GM10248 (cell line): Measurements from ENCODE around the gene SRGAP3.

Experiments
- CTCF ChIA-PET: fragments of 300-600 bp; sonication (Branson Sonifier 250); formaldehyde crosslinking; extraction: SDS; loops from one replicate; lab custom pipeline; 2021; ENCODE audit warnings: antibody characterized with exemption; lab: Yijun Ruan, JAX
- POLR2A ChIA-PET: fragments of 350-650 bp; sonication (Branson Sonifier 250); formaldehyde crosslinking; extraction: SDS; loops from one replicate; lab custom pipeline; 2020; ENCODE audit warnings: antibody characterized with exemption; lab: Yijun Ruan, JAX
- DNase-seq: peaks from one replicate; pipeline ENCODE4 v3.0.0; 2012; ENCODE audit errors: extremely low spot score
- TF ChIP-seq, protein P1 (sequence below): IDR thresholded peaks from 2 replicates; pipeline ENCODE4 v1.5.1; 2012; ENCODE audit warnings: mild to moderate bottlenecking, low read depth; ENCODE audit errors: extremely low read depth, missing control alignments, control extremely low read depth

Gene SRGAP3

DNA sequence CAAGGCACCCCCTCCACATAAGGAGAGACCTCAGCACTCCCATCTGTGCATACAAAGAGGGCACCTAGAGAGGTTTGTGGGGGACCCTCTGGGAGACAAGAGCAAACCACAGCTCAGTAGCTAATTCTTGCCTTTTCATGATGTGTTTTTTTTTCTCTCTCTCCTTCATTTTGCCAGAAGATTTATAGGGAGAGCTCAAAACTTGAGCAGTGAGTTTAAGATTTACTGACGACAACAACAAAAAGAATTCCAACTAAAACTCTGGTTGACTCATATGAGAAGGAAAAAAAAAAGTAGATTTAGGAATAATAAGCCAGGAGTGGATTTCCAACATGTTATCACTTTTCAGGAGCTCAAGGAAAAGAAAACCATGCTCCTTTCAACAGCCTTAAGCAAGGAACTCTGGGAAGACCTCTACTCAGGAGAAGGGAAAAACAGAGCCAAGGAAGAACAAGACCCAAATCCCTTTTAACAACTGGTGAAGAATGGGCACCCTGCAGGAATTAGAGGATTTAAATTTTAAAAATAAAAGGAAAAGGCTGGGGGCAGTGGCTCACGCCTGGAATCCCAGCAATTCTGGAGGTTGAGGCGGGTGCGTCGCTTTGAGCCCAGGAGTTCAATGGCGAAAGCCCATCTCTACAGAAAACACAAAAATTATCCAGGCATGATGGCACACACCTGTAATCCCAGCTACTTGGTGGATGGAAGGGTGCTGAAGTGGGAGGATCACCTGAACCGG lies 228.0 kb downstream of the SRGAP3 start:
- CTCF ChIA-PET, result interaction anchor here (1.2 kb wide), 2 partner anchors 18 to 34 kb away, joined by 3 to 6 read pairs; no protein-coding TSS in a partner anchor
- TF ChIP-seq, protein P1, sequence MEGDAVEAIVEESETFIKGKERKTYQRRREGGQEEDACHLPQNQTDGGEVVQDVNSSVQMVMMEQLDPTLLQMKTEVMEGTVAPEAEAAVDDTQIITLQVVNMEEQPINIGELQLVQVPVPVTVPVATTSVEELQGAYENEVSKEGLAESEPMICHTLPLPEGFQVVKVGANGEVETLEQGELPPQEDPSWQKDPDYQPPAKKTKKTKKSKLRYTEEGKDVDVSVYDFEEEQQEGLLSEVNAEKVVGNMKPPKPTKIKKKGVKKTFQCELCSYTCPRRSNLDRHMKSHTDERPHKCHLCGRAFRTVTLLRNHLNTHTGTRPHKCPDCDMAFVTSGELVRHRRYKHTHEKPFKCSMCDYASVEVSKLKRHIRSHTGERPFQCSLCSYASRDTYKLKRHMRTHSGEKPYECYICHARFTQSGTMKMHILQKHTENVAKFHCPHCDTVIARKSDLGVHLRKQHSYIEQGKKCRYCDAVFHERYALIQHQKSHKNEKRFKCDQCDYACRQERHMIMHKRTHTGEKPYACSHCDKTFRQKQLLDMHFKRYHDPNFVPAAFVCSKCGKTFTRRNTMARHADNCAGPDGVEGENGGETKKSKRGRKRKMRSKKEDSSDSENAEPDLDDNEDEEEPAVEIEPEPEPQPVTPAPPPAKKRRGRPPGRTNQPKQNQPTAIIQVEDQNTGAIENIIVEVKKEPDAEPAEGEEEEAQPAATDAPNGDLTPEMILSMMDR, result no peak

DNA sequence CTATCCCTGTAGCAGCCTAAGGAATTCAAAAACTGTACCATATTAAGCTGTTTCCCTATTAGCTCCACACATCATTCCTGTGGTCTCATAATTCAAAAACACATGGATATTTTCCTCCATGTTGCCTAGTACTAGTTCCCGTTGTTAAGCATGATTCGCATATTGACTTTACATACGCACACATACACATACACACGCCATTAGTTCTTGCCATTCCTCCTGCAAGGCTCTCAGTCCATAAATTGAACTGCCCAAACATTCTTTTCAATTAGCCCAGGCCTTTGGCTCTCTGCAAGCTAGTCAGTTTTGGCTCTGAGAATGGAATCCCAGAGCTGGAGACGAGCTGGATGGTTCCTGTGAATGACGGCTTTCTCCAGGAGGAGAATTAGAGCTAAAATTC lies 229.0 kb downstream of the SRGAP3 start:
- TF ChIP-seq, protein P1, result no peak
- DNase-seq, result no peak
- ChIA-PET CTCF (interaction anchor here (1.2 kb wide), 1 partner anchor 32 kb away, joined by 6 read pairs; no protein-coding TSS in a partner anchor), POLR2A (no interaction called here)

More for the DNA sequence above, 228.0 kb downstream of the SRGAP3 start:
- POLR2A ChIA-PET, result interaction anchor here (0.6 kb wide), 1 partner anchor 245 kb away, joined by 3 read pairs; no protein-coding TSS in a partner anchor
- no peak for DNase-seq

DNA sequence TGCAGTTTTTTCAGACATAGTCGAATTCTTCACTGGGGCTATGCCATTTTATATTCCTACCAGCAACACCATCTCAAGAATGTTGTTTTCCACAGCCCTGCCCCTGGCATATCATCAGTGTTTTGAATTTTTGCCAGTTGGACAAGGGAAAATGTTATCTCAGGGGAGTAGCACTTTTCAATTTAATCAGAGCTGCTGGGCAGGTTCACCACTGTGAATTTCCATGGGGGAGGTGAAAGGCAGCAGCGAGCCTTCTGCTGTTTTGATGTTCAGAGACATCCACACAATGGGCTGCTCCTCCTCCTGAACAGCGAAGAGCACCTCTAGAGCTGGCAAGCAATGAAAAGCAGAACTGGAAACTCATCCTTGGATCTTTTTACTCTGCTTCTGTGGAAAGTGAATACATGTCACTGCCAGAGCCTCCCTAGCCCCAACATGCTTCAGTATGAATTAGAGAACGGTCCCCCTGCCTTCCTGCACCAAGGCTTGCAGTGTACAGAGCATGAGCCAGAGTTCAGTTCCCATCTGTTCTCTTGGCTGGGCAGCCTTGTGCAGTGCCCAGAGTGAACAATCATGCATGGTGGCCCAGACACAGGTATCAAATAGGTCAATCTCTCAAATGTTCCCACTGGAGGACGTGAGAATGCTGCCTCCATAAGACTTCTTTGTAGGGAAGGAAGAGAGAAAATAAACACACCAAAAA lies 230.0 kb downstream of the SRGAP3 start:
- CTCF ChIA-PET, result interaction anchor here (1.0 kb wide), 1 partner anchor 9 kb away, joined by 3 read pairs; no protein-coding TSS in a partner anchor
- POLR2A ChIA-PET, result no interaction called here
- TF ChIP-seq, protein P1, result no peak
- no peak for DNase-seq

DNA sequence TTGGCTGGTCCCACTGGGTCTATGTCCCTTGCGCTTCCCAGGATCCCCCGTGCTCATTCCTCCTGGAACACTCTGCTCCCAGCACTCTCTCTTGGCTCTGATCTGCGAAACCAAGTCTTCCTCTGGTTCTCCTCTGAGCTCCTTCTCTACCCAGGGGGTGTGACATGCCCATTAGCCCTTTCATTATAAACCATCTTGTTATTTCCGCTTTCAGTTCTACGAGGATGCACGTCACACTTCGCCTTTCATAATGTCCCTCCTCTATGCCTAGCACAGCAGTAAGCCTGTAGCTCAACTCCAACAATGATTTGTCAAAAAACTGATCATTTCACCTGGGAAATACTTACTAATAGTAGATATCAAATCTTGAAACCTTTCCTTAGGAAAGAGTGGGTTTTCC lies 234.2 kb downstream of the SRGAP3 start:
- TF ChIP-seq, protein P1, result no peak
- POLR2A ChIA-PET, result no interaction called here
- no peak for DNase-seq
- CTCF ChIA-PET, result interaction anchor here (1.1 to 4.2 kb wide), 5 partner anchors 10 to 332 kb away, joined by 3 to 26 read pairs (median 4); no protein-coding TSS in a partner anchor

DNA sequence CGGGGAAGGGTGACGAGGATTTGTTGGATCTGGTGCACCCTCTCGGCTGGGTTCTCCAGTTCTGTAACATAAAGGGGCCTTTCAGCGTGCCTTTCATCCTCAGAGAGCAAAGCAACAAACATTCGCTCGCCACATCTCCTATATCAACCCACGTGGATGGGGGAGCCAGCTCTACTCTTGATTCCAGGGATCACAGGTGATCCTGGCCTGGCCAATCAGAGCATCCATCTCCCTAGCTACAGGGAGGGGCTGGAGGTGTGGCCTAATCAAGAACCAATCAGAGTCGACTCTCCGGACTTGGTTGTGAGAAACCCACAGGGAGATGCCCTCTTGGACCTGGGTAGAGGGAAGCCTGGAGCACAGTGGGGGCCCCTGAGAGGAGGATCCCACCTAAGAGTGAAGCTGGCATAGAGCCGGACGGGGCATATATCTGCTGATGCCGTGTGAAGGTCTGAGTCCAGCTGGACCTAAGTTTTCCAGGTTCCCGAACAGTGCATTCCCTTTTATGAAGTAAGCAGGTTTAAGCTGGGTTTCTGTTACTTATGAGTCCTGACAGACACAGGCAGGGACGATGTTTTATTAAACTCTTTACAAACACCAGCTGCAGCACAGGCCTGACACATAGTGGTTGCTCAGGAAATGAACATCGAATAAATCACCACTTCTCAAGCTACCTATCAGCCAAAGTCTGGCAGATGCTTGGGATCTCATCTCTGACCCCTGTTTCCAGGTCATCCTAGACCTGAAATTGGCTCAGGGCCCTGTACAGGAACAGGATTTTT lies 235.5 kb downstream of the SRGAP3 start:
- CTCF ChIA-PET, result interaction anchor here (1.1 to 4.2 kb wide), 6 partner anchors 9 to 334 kb away, joined by 3 to 26 read pairs (median 6); no protein-coding TSS in a partner anchor
- POLR2A ChIA-PET, result no interaction called here
- DNase-seq, result no peak
- TF ChIP-seq, protein P1, result no peak

DNA sequence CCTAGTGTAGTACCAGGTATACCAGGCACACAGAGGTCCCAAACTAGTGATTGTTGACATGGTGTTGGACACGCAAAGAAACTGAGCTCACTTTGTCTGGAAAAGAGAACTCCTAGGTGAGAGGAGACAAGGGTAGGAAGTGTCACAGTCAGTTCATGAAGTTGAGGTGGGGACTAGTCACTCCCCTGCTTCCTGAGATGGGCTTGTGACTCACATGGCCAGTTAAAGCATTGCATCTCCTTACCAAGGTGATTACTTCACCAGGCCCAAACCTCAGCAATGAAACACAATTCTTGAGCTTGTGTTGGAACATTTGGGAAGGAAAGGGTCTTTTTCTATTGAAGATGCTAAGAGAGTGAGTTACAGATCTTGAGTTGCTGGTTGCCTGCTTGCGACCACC lies 236.9 kb downstream of the SRGAP3 start:
- TF ChIP-seq, protein P1, result no peak
- no peak for DNase-seq
- ChIA-PET CTCF (interaction anchor here (1.2 to 4.2 kb wide), 4 partner anchors 15 to 290 kb away, joined by 3 to 26 read pairs (median 6); no protein-coding TSS in a partner anchor), POLR2A (no interaction called here)
